CD4-positive, alpha-beta T cell treated with Interferon gamma for 1 hour (primary cell): ENCODE measurements around the gene GLI2.

Source experiments
- DNase-seq: peaks from one replicate; pipeline ENCODE4 v3.0.0-alpha.2; 2020

The GLI2 gene

GRCh38 chr2:120760446-120761135, 24.9 kb downstream of the GLI2 start:
- no peak for DNase-seq

DNA sequence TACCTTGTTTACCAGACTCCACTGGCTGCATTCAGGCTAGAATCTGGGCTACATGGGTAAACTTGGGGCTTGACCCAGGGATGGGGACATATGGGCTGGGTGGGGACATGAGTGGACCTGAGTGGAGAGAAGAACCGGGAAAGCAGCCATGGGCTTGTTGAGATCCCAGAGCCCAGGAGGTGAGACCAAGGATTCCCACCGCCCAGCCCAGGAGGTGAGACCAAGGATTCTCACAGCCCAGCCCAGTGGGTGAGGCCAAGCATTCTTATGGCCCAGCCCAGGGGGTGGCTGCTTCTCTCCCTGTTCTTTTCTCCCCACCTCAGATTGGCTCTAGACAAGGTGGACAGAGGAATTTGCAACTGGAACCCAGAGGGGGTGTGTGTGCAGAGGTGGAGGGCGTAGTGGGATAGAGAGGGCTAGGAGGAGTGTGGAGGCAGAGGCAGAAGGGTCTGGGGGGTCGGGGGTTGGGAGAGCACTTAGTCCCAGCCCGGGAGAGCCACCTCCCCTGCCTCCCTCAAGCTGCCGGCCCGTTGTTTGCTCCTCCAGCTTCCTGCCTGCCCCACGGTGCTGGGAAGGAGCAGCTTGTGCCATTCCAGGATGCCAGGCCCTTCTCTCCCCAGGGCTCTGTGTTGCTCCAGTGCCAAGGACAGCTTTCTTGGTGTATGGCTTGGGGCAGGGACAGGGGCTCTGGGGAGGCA, 25.6 kb downstream of the GLI2 start:
- DNase-seq, result no peak

GRCh38 chr2:120761911-120762310, 26.2 kb downstream of the GLI2 start:
- no peak for DNase-seq

GRCh38 chr2:120762341-120763061, 26.8 kb downstream of the GLI2 start:
- DNase-seq, result no peak

GRCh38 chr2:120763508-120763907, 27.8 kb downstream of the GLI2 start:
- DNase-seq, result no peak

DNA sequence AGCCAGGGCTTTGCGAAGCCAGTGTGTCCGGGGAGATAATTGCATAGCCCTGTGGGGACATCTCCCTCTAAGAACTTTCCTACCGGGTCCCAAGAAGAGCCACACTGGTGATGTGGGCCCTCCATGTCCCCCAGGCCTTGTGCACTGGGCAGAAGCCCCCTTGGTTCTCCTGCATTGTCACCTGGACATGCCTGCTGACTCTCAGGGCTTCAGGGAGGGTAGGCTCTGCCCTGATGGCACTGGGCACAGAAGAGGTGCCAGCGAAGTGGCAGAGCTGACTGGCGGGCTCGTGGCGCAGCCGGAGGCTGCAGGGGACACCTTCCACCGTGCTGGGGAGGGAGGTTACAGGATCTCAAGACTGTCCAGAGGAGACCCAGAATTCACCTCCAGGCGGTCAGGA, 28.3 kb downstream of the GLI2 start:
- no peak for DNase-seq

DNA sequence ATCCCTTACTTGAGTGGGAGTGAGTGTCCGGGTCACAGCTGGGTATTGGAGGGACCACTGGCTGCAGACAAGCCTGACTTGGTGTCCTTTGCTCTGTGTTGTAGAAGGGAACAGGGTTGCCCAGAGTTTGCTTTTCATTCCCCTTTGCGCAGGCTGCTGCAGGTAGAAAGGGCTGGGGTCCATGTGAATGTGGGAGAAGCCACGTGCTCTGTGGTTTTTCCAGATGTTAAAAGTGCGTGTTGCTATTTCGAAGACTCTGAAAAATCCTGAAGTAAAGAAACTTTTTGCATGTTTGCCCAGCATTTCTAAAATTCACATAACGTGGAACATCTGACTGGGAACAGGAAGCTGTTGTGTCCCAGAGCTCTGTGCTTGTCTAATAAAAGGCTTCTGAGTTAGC, 28.8 kb downstream of the GLI2 start:
- DNase-seq, result no peak

DNA sequence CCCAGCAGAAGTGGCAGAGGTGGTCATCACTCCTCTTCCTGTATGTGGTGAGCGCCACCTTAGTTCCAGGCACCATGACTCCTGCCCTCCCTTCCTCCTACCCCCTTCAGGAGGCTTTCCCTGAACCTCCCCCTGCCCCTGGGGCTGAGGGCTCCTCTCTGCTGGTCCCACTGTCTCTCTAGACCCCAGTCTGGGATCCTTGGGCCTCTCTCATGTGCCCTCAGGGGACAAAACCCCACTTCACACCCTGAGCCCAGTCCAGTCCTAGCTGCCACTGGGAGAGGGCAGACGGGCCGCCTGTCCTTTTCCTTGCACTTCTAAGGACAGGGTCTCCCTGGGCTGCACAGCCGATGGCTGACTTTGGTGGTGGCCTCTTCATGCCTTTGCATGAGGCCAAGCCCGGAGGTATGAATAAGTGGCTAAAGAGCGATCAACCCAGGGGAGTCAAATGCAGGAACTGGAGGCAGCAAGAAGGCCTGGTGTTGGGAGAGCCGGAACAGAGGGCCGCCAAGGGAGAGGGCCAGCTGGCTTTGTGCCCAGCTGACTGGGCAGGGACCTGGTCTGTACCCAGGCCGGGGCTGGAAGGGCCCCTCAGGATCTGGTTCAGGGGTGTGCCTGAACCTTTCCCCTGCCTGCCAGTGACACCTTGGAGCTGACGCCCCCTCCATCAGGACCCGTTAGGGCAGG, 29.5 kb downstream of the GLI2 start:
- no peak for DNase-seq

GRCh38 chr2:120765678-120766469, 30.2 kb downstream of the GLI2 start:
- DNase-seq, result no peak

- DNase-seq, result no peak
Measured at GRCh38 chr2:120766470-120767351, 31.0 kb downstream of the GLI2 start.

DNA sequence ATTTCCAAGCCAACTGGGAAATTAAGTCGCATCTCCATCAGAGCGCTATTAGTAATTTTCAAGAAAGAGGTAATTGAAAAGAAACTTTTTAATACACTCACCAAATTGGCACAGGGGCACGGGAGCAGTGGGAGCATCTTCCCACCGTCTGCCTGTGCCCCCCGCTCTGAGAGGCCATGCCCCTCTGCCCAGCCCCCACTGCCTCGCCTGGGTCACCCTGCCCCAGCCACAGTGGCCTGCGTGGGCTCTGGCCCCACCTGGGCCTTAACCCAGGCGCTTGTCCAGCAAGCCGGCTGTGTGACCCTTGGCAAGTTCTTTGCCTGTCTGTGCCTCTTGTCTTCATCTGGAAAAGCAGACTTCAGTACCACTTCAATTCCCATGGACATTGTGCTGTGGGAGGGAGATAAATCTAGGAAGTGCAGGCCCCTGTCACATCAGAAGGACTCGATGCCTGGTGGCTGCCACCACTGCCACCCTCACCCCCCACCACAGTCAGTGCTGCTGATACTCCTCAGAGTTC, 31.9 kb downstream of the GLI2 start:
- DNase-seq, result no peak

- DNase-seq, result no peak
Measured at GRCh38 chr2:120768112-120769048, 32.7 kb downstream of the GLI2 start.

DNA sequence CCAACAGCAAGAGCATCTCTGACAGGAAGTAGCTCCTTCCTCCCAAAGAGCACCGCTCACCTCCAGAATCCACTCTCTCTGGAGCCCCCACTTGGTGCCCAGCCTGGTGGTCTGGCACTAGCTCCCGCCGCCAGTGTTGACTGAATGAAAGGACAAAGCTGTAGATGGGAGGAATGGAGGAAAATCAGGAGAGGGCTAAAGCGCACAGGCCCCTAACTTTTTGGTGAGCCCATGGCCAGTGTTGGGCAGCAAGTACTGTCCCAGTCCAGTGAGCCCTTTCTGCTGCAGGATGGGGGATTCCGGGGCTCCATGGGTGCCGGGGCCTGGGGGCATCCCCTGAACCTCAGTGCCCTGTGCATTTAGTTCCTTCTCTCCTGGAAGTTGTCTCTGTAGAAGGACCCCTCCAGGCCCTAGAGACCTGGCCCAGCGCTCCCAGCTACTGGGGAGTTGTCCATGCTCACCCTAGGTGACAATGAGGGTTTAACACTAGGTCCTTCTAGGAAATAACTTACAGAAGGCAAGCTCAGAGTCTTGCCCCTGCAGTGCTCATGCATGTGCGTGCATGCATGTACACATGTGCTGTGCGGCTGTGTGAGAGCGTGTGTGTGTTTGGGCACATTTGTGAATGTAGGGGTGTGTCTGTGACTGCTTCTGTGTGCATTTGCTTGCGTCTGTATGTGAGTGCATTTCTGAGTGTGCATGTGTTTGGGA, 33.6 kb downstream of the GLI2 start:
- no peak for DNase-seq

DNA sequence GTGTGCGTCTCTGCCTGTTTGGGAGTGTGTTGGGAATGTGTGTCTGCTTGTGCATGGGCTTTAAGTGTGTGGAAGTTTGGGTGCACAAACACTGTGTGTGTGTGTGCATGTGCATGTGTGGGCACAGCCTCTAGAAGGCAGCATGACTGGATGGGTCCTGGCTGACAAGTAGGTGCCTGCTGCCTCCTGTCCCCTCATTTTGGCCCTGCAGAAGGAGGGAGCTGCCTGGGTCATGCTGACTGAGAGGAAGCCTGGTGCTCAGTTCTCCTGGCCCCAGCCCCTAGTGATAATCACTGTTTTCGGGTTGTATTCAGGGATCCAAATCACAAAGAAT, 34.1 kb downstream of the GLI2 start:
- no peak for DNase-seq

- no peak for DNase-seq
Measured at GRCh38 chr2:120770176-120770575, 34.5 kb downstream of the GLI2 start.

- no peak for DNase-seq
Measured at GRCh38 chr2:120770641-120771040, 35.0 kb downstream of the GLI2 start.

DNA sequence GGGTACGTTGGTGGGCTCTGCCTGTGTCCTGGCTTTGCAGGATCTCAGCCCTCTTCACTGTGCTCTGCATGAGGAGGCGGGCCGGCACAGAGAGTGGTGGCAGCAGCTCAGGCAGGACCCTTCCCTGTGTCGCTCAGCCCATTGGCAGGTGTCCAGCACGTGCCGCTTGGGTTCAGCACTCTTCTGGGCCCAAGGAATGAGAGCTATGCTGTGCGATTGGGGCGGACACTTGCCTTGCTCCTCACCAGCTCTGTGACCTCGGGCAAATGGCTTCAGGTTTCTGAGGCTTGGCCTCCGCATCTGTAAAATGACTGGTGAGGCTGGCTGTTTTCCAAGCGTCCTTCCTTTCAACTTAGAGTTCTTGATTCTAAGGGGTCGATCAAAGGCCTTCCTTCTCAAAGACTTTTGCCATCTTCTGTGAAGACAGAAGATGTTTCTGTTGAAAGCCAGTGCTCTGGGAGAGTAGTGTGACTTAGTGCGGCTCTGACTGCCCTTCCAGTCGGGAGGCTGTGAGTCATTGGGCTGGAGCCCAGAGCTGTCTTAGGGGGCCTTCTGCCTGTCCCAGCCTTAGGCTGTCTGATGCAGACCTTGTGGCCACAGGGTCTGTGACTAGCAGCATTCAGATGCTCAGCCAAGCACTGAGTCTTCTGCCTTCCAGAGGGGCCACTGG, 35.6 kb downstream of the GLI2 start:
- DNase-seq, result no peak

- no peak for DNase-seq
Measured at GRCh38 chr2:120771781-120772208, 36.1 kb downstream of the GLI2 start.

DNA sequence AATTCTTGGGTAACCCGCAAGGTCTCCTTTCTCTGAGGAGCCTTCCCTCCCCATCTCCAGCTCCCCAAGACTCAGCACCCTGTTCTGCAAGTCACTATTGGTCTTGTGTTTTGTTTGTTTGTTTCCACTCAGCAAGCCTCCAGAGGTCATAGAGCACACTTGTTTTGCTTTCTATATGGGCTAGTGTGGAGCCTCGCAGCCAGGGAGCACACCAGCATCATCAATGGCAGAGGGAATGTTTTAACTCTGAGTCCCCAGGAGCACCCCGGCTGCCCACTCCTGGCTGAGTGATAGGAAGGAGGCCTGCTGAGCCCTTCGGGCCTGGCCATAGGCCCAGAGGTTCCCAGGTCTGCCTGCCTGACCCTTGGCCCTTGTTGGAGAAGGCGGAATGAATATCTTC, 36.6 kb downstream of the GLI2 start:
- DNase-seq, result no peak
